Neural progenitor cell (in vitro differentiated cells): Measurements from ENCODE around the gene TINAGL1. TPM values are rescaled to one million over a fixed set of nuclear protein-coding genes. Genes with fewer than 3 reads are reported as not detected.
A peak's percentile ranks its signal among the peaks of the same experiment; 100 is the strongest.

Experiments
- DNase-seq: peaks from one replicate; pipeline ENCODE4 v3.0.0-alpha.2; 2016; ENCODE audit warnings: low spot score
- H2AFZ ChIP-seq: fragments of 200-600 bp; sonication (generic); replicated peaks from 2 replicates; pipeline ENCODE4 v1.6.1; 2016; ENCODE audit warnings: antibody characterized with exemption
- H3F3A ChIP-seq: fragments of 200-600 bp; sonication (generic); 2 replicates; pipeline ENCODE4 v1.6.1; 2016; ENCODE audit warnings: antibody characterized with exemption, low read depth
- H3K27ac ChIP-seq: fragments of 200-600 bp; sonication (generic); 2 replicates; pipeline ENCODE4 v1.5.1; 2016; ENCODE audit warnings: mild to moderate bottlenecking
- H3K27me3 ChIP-seq: fragments of 200-600 bp; sonication (generic); 2 replicates; pipeline ENCODE4 v1.6.1; 2016; ENCODE audit warnings: mild to moderate bottlenecking, moderate library complexity
- H3K36me3 ChIP-seq: fragments of 200-600 bp; sonication (generic); 2 replicates; pipeline ENCODE4 v1.5.1; 2016
- H3K4me1 ChIP-seq: fragments of 200-600 bp; sonication (generic); 2 replicates; pipeline ENCODE4 v1.6.1; 2016; ENCODE audit warnings: mixed run types
- H3K4me2 ChIP-seq: fragments of 200-600 bp; sonication (generic); 2 replicates; pipeline ENCODE4 v1.6.1; 2016
- H3K4me3 ChIP-seq: fragments of 200-600 bp; sonication (generic); 2 replicates; pipeline ENCODE4 v1.5.1; 2016
- H3K79me2 ChIP-seq: fragments of 200-600 bp; sonication (generic); 2 replicates; pipeline ENCODE4 v1.6.1; 2016; ENCODE audit warnings: low read depth
- H3K9ac ChIP-seq: fragments of 200-600 bp; sonication (generic); 2 replicates; pipeline ENCODE4 v1.6.1; 2016
- H3K9me3 ChIP-seq: fragments of 200-600 bp; sonication (generic); 2 replicates; pipeline ENCODE4 v1.5.1; 2016; ENCODE audit warnings: low read depth
- H4K20me1 ChIP-seq: fragments of 200-600 bp; sonication (generic); 2 replicates; pipeline ENCODE4 v1.6.1; 2016; ENCODE audit warnings: low read depth
- H3K27ac Mint-ChIP-seq: 3 replicates; pipeline ENCODE4 v1.8.0; 2021; ENCODE audit warnings: mixed read lengths
- H3K27me3 Mint-ChIP-seq: 2 replicates; pipeline ENCODE4 v1.8.0; 2022; ENCODE audit warnings: low read depth, mild to moderate bottlenecking, inconsistent platforms, moderate library complexity, mixed read lengths; ENCODE audit not compliant: insufficient read depth
- H3K36me3 Mint-ChIP-seq: 3 replicates; pipeline ENCODE4 v1.8.0; 2021; ENCODE audit warnings: mixed read lengths
- H3K4me1 Mint-ChIP-seq: 3 replicates; pipeline ENCODE4 v1.8.0; 2021; ENCODE audit warnings: mixed read lengths
- H3K4me3 Mint-ChIP-seq: 3 replicates; pipeline ENCODE4 v1.8.0; 2021; ENCODE audit warnings: mild to moderate bottlenecking, moderate library complexity, mixed read lengths
- H3K9me3 Mint-ChIP-seq: 3 replicates; pipeline ENCODE4 v1.8.0; 2020; ENCODE audit warnings: mixed read lengths
- EZH2 ChIP-seq: fragments of 200-600 bp; sonication (generic); IDR thresholded peaks from 2 replicates; pipeline ENCODE4 v1.6.1; 2017; ENCODE audit warnings: antibody characterized with exemption, mild to moderate bottlenecking, moderate library complexity
- EZH2phosphoT487 ChIP-seq: fragments of 200-600 bp; sonication (generic); IDR thresholded peaks from 2 replicates; pipeline ENCODE4 v1.6.1; 2017; ENCODE audit warnings: antibody characterized with exemption
- total RNA-seq: library from RNA; depleted of rRNA; stranded (reverse); fragments of >200 nt; gene quantifications from 2 replicates; pipeline ENCODE4 v1.2.3, GENCODE V29; 2015; ENCODE audit warnings: low replicate concordance
- TF ChIP-seq, protein P1 (sequence below): fragments of 200-600 bp; sonication (generic); IDR thresholded peaks from 2 replicates; pipeline ENCODE4 v1.5.1; 2017; ENCODE audit warnings: antibody characterized with exemption, mild to moderate bottlenecking

The TINAGL1 gene
- total RNA-seq, 1 donor from 2014 or later = not detected

DNA sequence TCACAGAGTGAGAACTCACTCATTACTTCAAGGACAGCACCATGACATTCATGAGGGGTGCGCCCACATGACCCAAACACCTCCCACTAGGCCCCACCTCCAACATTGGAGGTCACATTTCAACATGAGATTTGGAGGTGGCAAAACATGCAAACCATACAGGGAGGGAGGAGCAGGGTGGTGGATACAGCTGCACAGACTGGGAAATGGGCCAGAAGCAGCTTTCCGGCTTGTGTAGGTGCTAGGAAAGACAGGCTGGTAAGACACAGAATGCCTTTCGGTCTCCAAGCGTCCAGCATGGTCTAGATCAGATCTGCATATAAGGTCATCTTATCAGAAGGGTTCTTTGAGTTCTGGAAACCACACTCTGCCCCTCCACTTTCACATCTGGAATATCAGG, 35.1 kb upstream of the TINAGL1 start:
- Histone ChIP-seq H3K79me2 (no peaks in the 10 kb centered on the region), H3K4me1 (no peaks in the 10 kb centered on the region), H3K36me3 (no peaks in the 10 kb centered on the region), H3K27me3 (no peaks in the 10 kb centered on the region), H3F3A (no peaks in the 10 kb centered on the region), H3K27ac (no peak overlapping the region), H3K9ac (no peak overlapping the region), H3K4me3 (no peak overlapping the region), H4K20me1 (no peaks in the 10 kb centered on the region), H3K9me3 (no peaks in the 10 kb centered on the region), H3K4me2 (no peak overlapping the region), H2AFZ (no peak overlapping the region)
- peaks cover 5% of the 10 kb centered on the region for H3K27me3 Mint-ChIP-seq
- H3K36me3 Mint-ChIP-seq = no peaks in the 10 kb centered on the region
- no peak overlapping the region for H3K27ac Mint-ChIP-seq
- TF ChIP-seq, protein P1, sequence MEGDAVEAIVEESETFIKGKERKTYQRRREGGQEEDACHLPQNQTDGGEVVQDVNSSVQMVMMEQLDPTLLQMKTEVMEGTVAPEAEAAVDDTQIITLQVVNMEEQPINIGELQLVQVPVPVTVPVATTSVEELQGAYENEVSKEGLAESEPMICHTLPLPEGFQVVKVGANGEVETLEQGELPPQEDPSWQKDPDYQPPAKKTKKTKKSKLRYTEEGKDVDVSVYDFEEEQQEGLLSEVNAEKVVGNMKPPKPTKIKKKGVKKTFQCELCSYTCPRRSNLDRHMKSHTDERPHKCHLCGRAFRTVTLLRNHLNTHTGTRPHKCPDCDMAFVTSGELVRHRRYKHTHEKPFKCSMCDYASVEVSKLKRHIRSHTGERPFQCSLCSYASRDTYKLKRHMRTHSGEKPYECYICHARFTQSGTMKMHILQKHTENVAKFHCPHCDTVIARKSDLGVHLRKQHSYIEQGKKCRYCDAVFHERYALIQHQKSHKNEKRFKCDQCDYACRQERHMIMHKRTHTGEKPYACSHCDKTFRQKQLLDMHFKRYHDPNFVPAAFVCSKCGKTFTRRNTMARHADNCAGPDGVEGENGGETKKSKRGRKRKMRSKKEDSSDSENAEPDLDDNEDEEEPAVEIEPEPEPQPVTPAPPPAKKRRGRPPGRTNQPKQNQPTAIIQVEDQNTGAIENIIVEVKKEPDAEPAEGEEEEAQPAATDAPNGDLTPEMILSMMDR = no peak
- TF ChIP-seq EZH2phosphoT487 (no peak), EZH2 (no peak)
- H3K4me1 Mint-ChIP-seq = no peaks in the 10 kb centered on the region
- H3K4me3 Mint-ChIP-seq = no peak overlapping the region
- peaks cover 14% of the 10 kb centered on the region for H3K9me3 Mint-ChIP-seq
- DNase-seq = no peak

DNA sequence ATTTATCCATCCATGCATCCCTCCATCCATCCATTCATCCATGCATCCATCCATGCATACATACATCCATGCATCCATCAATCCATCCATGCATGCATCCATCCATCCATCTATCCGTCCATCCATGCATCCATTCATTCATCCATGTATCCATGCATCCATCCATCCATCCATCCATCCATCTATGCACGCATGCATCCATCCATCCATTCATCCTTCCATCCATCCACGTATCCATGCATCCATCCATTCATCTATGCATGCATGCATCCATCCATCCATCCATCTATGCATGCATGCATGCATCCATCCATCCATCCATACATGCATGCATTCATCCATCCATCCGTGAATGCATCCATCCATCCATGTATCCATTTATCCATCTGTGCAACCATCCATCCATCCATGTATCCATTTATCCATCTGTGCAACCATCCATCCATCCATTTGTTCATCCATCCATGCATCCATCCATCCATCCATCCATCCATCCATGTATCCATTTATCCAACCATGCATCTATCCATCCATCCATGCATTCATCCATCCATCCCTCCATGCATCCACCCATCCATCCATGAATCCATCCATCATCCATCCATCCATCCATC, 30.3 kb upstream of the TINAGL1 start:
- peaks cover 7% of the 10 kb centered on the region for H3K27me3 Mint-ChIP-seq

DNA sequence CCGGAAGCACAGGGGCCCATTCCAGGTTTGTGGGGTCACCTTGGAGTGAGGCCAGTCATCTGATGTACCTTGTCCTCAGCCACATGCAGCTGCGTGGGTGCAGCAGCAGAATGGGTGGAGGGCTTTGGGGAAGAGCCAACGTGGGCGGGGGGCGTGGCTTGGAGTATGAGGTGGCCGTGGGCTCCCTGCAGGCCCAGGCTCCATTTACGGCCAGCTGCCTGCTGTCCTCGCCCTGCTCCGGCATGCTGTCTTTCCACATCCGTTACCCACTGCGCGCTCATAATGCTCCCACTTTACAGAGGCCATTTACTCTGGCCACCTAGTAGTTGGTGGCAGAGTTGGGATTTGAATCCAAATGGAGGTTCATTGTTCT, 27.8 kb upstream of the TINAGL1 start:
- Mint-ChIP-seq H3K9me3 (no peaks in the 10 kb centered on the region), H3K27ac (no peak overlapping the region), H3K27me3 (peaks cover 3% of the 10 kb centered on the region), H3K36me3 (no peaks in the 10 kb centered on the region), H3K4me1 (peaks cover 10% of the 10 kb centered on the region), H3K4me3 (no peak overlapping the region)
- H3K4me3 ChIP-seq = no peak overlapping the region
- no peaks in the 10 kb centered on the region for H4K20me1 ChIP-seq
- no peaks in the 10 kb centered on the region for H3F3A ChIP-seq
- H3K4me2 ChIP-seq = no peak overlapping the region
- H3K9me3 ChIP-seq = no peaks in the 10 kb centered on the region
- no peak overlapping the region for H3K9ac ChIP-seq
- peak overlapping the region; percentile 89 for H2AFZ ChIP-seq
- H3K27me3 ChIP-seq = no peaks in the 10 kb centered on the region
- no peak for TF ChIP-seq EZH2phosphoT487
- TF ChIP-seq EZH2 = no peak
- TF ChIP-seq, protein P1 = no peak
- H3K79me2 ChIP-seq = no peaks in the 10 kb centered on the region
- no peak overlapping the region for H3K27ac ChIP-seq
- H3K36me3 ChIP-seq = no peaks in the 10 kb centered on the region
- no peak for DNase-seq
- peaks cover 5% of the 10 kb centered on the region for H3K4me1 ChIP-seq

More for the DNA sequence above, 30.3 kb upstream of the TINAGL1 start:
- peaks cover 10% of the 10 kb centered on the region for H3K4me1 Mint-ChIP-seq
- H3K36me3 ChIP-seq = no peaks in the 10 kb centered on the region
- no peak overlapping the region for H3K4me3 Mint-ChIP-seq
- H3K4me2 ChIP-seq = no peak overlapping the region
- no peak overlapping the region for H3K27ac ChIP-seq
- no peaks in the 10 kb centered on the region for H3K27me3 ChIP-seq
- H3K4me3 ChIP-seq = no peak overlapping the region
- no peaks in the 10 kb centered on the region for H3K9me3 ChIP-seq
- TF ChIP-seq, protein P1 = no peak
- TF ChIP-seq EZH2phosphoT487 = no peak
- no peak for TF ChIP-seq EZH2
- no peak overlapping the region for H2AFZ ChIP-seq
- H4K20me1 ChIP-seq = no peaks in the 10 kb centered on the region
- peaks cover 5% of the 10 kb centered on the region for H3K4me1 ChIP-seq
- H3F3A ChIP-seq = no peaks in the 10 kb centered on the region
- no peak overlapping the region for H3K27ac Mint-ChIP-seq
- no peak for DNase-seq
- no peak overlapping the region for H3K9ac ChIP-seq
- no peaks in the 10 kb centered on the region for H3K36me3 Mint-ChIP-seq
- no peaks in the 10 kb centered on the region for H3K79me2 ChIP-seq
- H3K9me3 Mint-ChIP-seq = peaks cover 14% of the 10 kb centered on the region
